ENCODE data around the gene S1PR5. TPM values are rescaled to one million over a fixed set of nuclear protein-coding genes. Genes with fewer than 3 reads are reported as not detected.

The S1PR5 gene
- total and polyA plus RNA-seq, 9 of the 15 experiments (the other 6 are each of a cell fraction or from before 2014, with no cell fraction given) = 0.03 to 0.54 (median 0.35) TPM; not detected in 4

DNA sequence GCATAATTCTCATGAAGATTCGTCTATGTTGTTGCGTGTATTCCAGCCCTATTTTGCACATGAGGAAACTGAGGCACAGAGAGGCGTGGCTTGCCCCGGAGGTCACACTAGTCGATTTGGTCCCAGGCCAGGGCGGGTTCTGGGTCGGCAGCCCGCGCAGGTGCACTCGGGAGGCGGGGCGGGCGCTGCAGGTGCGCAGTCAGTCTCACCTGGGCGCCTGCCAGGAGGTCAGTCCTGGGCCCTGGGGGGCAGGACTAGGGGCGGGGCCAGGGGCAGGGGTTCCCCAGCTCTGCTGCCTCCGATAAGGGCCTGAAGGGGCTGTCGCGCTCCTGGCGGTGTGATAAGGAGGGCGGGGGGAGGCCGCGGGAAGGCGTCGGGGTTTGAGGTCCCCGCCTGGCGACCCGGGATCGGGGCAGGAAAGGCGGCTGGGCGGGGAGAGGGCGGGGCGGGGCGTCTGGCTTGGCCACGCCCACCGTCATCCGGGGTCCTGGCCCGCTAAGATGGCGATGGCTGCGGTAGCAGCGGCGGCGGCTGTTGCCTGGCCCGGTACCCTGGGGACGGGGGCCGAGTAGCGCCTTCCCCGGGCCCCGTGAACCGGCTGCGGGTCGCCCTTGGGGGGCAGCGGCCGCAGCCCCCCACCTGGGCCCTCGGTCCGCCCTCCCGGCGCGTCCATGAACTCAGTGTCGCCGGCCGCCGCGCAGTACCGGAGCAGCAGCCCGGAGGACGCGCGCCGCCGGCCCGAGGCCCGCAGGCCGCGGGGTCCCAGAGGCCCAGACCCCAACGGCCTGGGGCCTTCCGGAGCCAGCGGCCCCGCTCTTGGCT, 26.4 kb upstream of the S1PR5 start, which contains the start of gene ATG4D (continued):
- TF ChIP-seq ZNF212 (CRISPR knock-in tag; IDR thresholded peaks at IDR 0.05) = no peak
- no peak for TF ChIP-seq BCL6 (CRISPR knock-in tag; IDR thresholded peaks at IDR 0.05)
- no peak for TF ChIP-seq ZNF764 (CRISPR knock-in tag; IDR thresholded peaks at IDR 0.05; ENCODE audit: low read depth)
- peak; percentile 32; the same call in 1 of the 2 replicates for TF ChIP-seq ETV5 (CRISPR knock-in tag; IDR thresholded peaks at IDR 0.05; ENCODE audit: low read depth)
- TF ChIP-seq, protein P1, sequence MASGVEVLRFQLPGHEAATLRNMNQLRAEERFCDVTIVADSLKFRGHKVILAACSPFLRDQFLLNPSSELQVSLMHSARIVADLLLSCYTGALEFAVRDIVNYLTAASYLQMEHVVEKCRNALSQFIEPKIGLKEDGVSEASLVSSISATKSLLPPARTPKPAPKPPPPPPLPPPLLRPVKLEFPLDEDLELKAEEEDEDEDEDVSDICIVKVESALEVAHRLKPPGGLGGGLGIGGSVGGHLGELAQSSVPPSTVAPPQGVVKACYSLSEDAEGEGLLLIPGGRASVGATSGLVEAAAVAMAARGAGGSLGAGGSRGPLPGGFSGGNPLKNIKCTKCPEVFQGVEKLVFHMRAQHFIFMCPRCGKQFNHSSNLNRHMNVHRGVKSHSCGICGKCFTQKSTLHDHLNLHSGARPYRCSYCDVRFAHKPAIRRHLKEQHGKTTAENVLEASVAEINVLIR (CRISPR knock-in tag; IDR thresholded peaks at IDR 0.05) = no peak
- TF ChIP-seq HEY1 (CRISPR knock-in tag; IDR thresholded peaks at IDR 0.05; ENCODE audit: borderline replicate concordance) = no peak
- TF ChIP-seq ZNF197 (CRISPR knock-in tag; IDR thresholded peaks at IDR 0.05; ENCODE audit: low read depth) = peak; percentile 78; the same call in 1 of the 2 replicates
- no peak for TF ChIP-seq BRD9 (IDR thresholded peaks at IDR 0.05; ENCODE audit: low read depth, partially characterized antibody)
- no peak for TF ChIP-seq BACH1 (tag; IDR thresholded peaks at IDR 0.05)
- TF ChIP-seq GABPA (tag; conservative IDR thresholded peaks at IDR 0.05; ENCODE audit: low read depth) = peak; percentile 34; the same call in 1 of the 2 replicates
- TF ChIP-seq FOS (IDR thresholded peaks at IDR 0.05; ENCODE audit: extremely low read depth, insufficient read length) = no peak
- TF ChIP-seq JUND (IDR thresholded peaks at IDR 0.05; ENCODE audit: borderline replicate concordance, low read depth, low read length) = 0 out of 2 replicates have a peak, but pooled peaks have one; percentile 20
- no peak for TF ChIP-seq JUND (tag; IDR thresholded peaks at IDR 0.05; ENCODE audit: borderline replicate concordance, low read depth, low read length)
- TF ChIP-seq, protein P2, sequence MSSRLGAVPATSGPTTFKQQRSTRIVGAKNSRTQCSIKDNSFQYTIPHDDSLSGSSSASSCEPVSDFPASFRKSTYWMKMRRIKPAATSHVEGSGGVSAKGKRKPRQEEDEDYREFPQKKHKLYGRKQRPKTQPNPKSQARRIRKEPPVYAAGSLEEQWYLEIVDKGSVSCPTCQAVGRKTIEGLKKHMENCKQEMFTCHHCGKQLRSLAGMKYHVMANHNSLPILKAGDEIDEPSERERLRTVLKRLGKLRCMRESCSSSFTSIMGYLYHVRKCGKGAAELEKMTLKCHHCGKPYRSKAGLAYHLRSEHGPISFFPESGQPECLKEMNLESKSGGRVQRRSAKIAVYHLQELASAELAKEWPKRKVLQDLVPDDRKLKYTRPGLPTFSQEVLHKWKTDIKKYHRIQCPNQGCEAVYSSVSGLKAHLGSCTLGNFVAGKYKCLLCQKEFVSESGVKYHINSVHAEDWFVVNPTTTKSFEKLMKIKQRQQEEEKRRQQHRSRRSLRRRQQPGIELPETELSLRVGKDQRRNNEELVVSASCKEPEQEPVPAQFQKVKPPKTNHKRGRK (tag; IDR thresholded peaks at IDR 0.05) = no peak
- peak in 1 of 2 experiments; percentile 2; a peak in 1 of 4 replicates for TF ChIP-seq ETV6 (IDR thresholded peaks at IDR 0.05; ENCODE audit: borderline replicate concordance in 1 of 2, low read depth in 2 of 2, low read length in 1 of 2)
- TF ChIP-seq ETV6 (CRISPR knock-in tag; IDR thresholded peaks at IDR 0.05; ENCODE audit: borderline replicate concordance) = no peak
- no peak for TF ChIP-seq RFX1 (IDR thresholded peaks at IDR 0.05)
- no peak for TF ChIP-seq ZNF766 (CRISPR knock-in tag; conservative IDR thresholded peaks at IDR 0.05)
- TF ChIP-seq MAZ (CRISPR knock-in tag; conservative IDR thresholded peaks at IDR 0.05 in 1 of 2, IDR thresholded peaks at IDR 0.05 in 1 of 2) = peak; percentile 91 to 94
- TF ChIP-seq ZNF274 (IDR thresholded peaks at IDR 0.05; ENCODE audit: borderline replicate concordance, low read depth, low read length) = peak; percentile 60; the same call in 1 of the 2 replicates
- TF ChIP-seq KLF16 (IDR thresholded peaks at IDR 0.05) = peak; percentile 92
- TF ChIP-seq STAT5A (IDR thresholded peaks at IDR 0.05; ENCODE audit: borderline replicate concordance, low read length) = peak; percentile 70; the same call in 1 of the 2 replicates
- TF ChIP-seq TAF1 (IDR thresholded peaks at IDR 0.05; ENCODE audit: control insufficient read depth, extremely low read depth, insufficient read depth, low read length, severe bottlenecking) = peak; percentile 94
- TF ChIP-seq SMARCE1 (IDR thresholded peaks at IDR 0.05) = no peak
- TF ChIP-seq KLF1 (tag; IDR thresholded peaks at IDR 0.05) = no peak
- peak; percentile 70; the same call in 1 of the 2 replicates for TF ChIP-seq GATAD2A (IDR thresholded peaks at IDR 0.05)
- no peak for TF ChIP-seq ZNF121 (CRISPR knock-in tag; conservative IDR thresholded peaks at IDR 0.05)

Measured in K562 (cell line).